K562 treated with DMSO at 1 percent for 12 hours (cell line): ENCODE measurements around the gene TIPIN. TPM values are rescaled to one million over a fixed set of nuclear protein-coding genes. Genes with fewer than 3 reads are reported as not detected.

Experiments
- total RNA-seq: library from RNA; unstranded; fragments of 300-600 nt; gene quantifications from 2 replicates; pipeline ENCODE4 v1.2.3, GENCODE V29; 2022; ENCODE audit not compliant: insufficient read depth

The TIPIN gene
- 8.9 and 18.0 TPM in 2 replicates for total RNA-seq

GRCh38 chr15:66356359-66357236 lies at the start of gene TIPIN:
TSS of gene TIPIN (minus strand) at chr15:66356685. CDS start at chr15:66352947, 3,738 bp downstream.

GRCh38 chr15:66386204-66387123 lies 30.0 kb upstream of the TIPIN start, which contains the start of gene MAP2K1:
TSS of gene MAP2K1 (plus strand) at chr15:66386912. CDS start at chr15:66387348, 436 bp downstream.

GRCh38 chr15:66293419-66294156 lies 62.9 kb downstream of the TIPIN start, which contains the start of gene DIS3L:
TSS of gene DIS3L (plus strand) at chr15:66293568. CDS start at chr15:66293597, 29 bp downstream.

Other genes starting within 250 kb of the TIPIN start
- 1.1 TPM in 1 of 2 replicates, not detected in the other for gene MEGF11, start 102.9 kb downstream of the TIPIN start, total RNA-seq
- 9.8 and 24.8 TPM in 2 replicates for gene DIS3L, start 63.1 kb downstream of the TIPIN start, total RNA-seq
- gene MAP2K1, start 30.2 kb upstream of the TIPIN start, total RNA-seq, result 43.3 and 75.0 TPM in 2 replicates
- 30.2 and 53.3 TPM in 2 replicates for gene SNAPC5, start 141.1 kb upstream of the TIPIN start, total RNA-seq
- gene RPL4, start 148.2 kb upstream of the TIPIN start, total RNA-seq, result 4,735 and 4,925 TPM in 2 replicates
- gene ZWILCH, start 148.6 kb upstream of the TIPIN start, total RNA-seq, result 12.4 and 45.9 TPM in 2 replicates
- not detected in 2 replicates for gene LCTL, start 209.3 kb upstream of the TIPIN start, total RNA-seq